ENCODE results near the gene STX10.

Gene STX10

GRCh38 chr19:13101590-13102415 is 48.4 kb downstream of the STX10 start:
- Mint-ChIP-seq H3K27ac (peak overlapping the region; percentile 54 to 81), H3K4me1 (ENCODE audit: low read depth in 2 of 2) (peaks cover 35 to 38% of the 10 kb centered on the region in 2 donors), H3K4me3 (peak overlapping the region; percentile 72 to 83)

GRCh38 chr19:13100841-13101589 is 49.2 kb downstream of the STX10 start:
- Mint-ChIP-seq H3K4me1 (ENCODE audit: low read depth in 2 of 2) (peaks cover 39 to 41% of the 10 kb centered on the region in 2 donors), H3K27me3 (peaks cover 11 to 23% of the 10 kb centered on the region in 2 donors), H3K36me3 (ENCODE audit: insufficient read depth) (peaks cover 42% of the 10 kb centered on the region), H3K9me3 (no peaks in the 10 kb centered on the region), H3K27ac (peak overlapping the region in 1 of 2 donors; percentile 81), H3K4me3 (peak overlapping the region; percentile 82 to 83)
- DNase-seq (no peak), ATAC-seq (replicated peaks) (no peak)

More at GRCh38 chr19:13101590-13102415, 48.4 kb downstream of the STX10 start:
- Mint-ChIP-seq H3K9me3 (no peaks in the 10 kb centered on the region), H3K36me3 (ENCODE audit: insufficient read depth) (peaks cover 42% of the 10 kb centered on the region), H3K27me3 (peaks cover 7 to 16% of the 10 kb centered on the region in 2 donors)
- DNase-seq (no peak), ATAC-seq (replicated peaks) (no peak)

- ATAC-seq (replicated peaks) (peak; percentile 60), DNase-seq (peak; percentile 71 to 77 (median 76))
- Mint-ChIP-seq H3K4me3 (peak overlapping the region; percentile 74 to 82), H3K36me3 (ENCODE audit: insufficient read depth) (peaks cover 42% of the 10 kb centered on the region), H3K27me3 (peaks cover 15 to 28% of the 10 kb centered on the region in 2 donors), H3K27ac (peak overlapping the region; percentile 95 to 97), H3K4me1 (ENCODE audit: low read depth in 2 of 2) (peaks cover 40 to 44% of the 10 kb centered on the region in 2 donors), H3K9me3 (no peaks in the 10 kb centered on the region)
Measured at GRCh38 chr19:13100031-13100588, 50.1 kb downstream of the STX10 start.

GRCh38 chr19:13099073-13099999 is 50.8 kb downstream of the STX10 start:
- DNase-seq, result peak; percentile 72 to 76 (median 75)
- Mint-ChIP-seq H3K27me3 (peaks cover 15 to 36% of the 10 kb centered on the region in 2 donors), H3K27ac (peak overlapping the region; percentile 95 to 97), H3K9me3 (no peaks in the 10 kb centered on the region), H3K4me3 (peak overlapping the region; percentile 74 to 82), H3K36me3 (ENCODE audit: insufficient read depth) (peaks cover 45% of the 10 kb centered on the region), H3K4me1 (ENCODE audit: low read depth in 2 of 2) (peaks cover 38% of the 10 kb centered on the region in 2 donors)
- peak; percentile 68 for ATAC-seq (replicated peaks)

- H3K9me3 Mint-ChIP-seq, result no peaks in the 10 kb centered on the region
- H3K36me3 Mint-ChIP-seq (ENCODE audit: insufficient read depth), result peaks cover 45% of the 10 kb centered on the region
- peak overlapping the region in 1 of 2 donors; percentile 51 for H3K27ac Mint-ChIP-seq
- H3K4me3 Mint-ChIP-seq, result peak overlapping the region; percentile 74 to 82
- ATAC-seq (replicated peaks) (no peak), DNase-seq (no peak)
- H3K4me1 Mint-ChIP-seq (ENCODE audit: low read depth in 2 of 2), result peaks cover 37 to 40% of the 10 kb centered on the region in 2 donors
- peaks cover 15 to 37% of the 10 kb centered on the region in 2 donors for H3K27me3 Mint-ChIP-seq
Measured at GRCh38 chr19:13098277-13099072, 51.7 kb downstream of the STX10 start.

- DNase-seq (no peak), ATAC-seq (replicated peaks) (no peak)
- Mint-ChIP-seq H3K4me1 (ENCODE audit: low read depth in 2 of 2) (peaks cover 37 to 40% of the 10 kb centered on the region in 2 donors), H3K9me3 (no peaks in the 10 kb centered on the region), H3K36me3 (ENCODE audit: insufficient read depth) (peaks cover 45% of the 10 kb centered on the region), H3K27me3 (peaks cover 15 to 37% of the 10 kb centered on the region in 2 donors), H3K27ac (peak overlapping the region in 1 of 2 donors; percentile 62), H3K4me3 (peak overlapping the region; percentile 74 to 82)
Measured at GRCh38 chr19:13097463-13098258, 52.5 kb downstream of the STX10 start.

GRCh38 chr19:13097033-13097462 is 53.1 kb downstream of the STX10 start:
- H3K27me3 Mint-ChIP-seq, result peaks cover 15 to 37% of the 10 kb centered on the region in 2 donors
- peak overlapping the region; percentile 55 to 57 for H3K4me3 Mint-ChIP-seq
- DNase-seq (no peak), ATAC-seq (replicated peaks) (no peak)
- peaks cover 43% of the 10 kb centered on the region for H3K36me3 Mint-ChIP-seq (ENCODE audit: insufficient read depth)
- no peaks in the 10 kb centered on the region for H3K9me3 Mint-ChIP-seq
- peaks cover 37 to 38% of the 10 kb centered on the region in 2 donors for H3K4me1 Mint-ChIP-seq (ENCODE audit: low read depth in 2 of 2)
- H3K27ac Mint-ChIP-seq, result peak overlapping the region in 1 of 2 donors; percentile 62

GRCh38 chr19:13095934-13096927 is 53.9 kb downstream of the STX10 start:
- Mint-ChIP-seq H3K36me3 (ENCODE audit: insufficient read depth) (peaks cover 36% of the 10 kb centered on the region), H3K4me3 (peak overlapping the region; percentile 55 to 68)

GRCh38 chr19:13095393-13095784 is 54.8 kb downstream of the STX10 start:
- peaks cover 32% of the 10 kb centered on the region for H3K36me3 Mint-ChIP-seq (ENCODE audit: insufficient read depth)
- DNase-seq (no peak), ATAC-seq (replicated peaks) (no peak)
- H3K9me3 Mint-ChIP-seq, result no peaks in the 10 kb centered on the region
- H3K4me3 Mint-ChIP-seq, result no peak overlapping the region
- H3K27me3 Mint-ChIP-seq, result peaks cover 15 to 37% of the 10 kb centered on the region in 2 donors
- no peak overlapping the region for H3K27ac Mint-ChIP-seq
- peaks cover 28 to 29% of the 10 kb centered on the region in 2 donors for H3K4me1 Mint-ChIP-seq (ENCODE audit: low read depth in 2 of 2)

More at GRCh38 chr19:13095934-13096927, 53.9 kb downstream of the STX10 start:
- no peak for ATAC-seq (replicated peaks)
- Mint-ChIP-seq H3K4me1 (ENCODE audit: low read depth in 2 of 2) (peaks cover 29 to 33% of the 10 kb centered on the region in 2 donors), H3K9me3 (no peaks in the 10 kb centered on the region), H3K27ac (peak overlapping the region in 1 of 2 donors; percentile 62), H3K27me3 (peaks cover 15 to 37% of the 10 kb centered on the region in 2 donors)
- no peak for DNase-seq

GRCh38 chr19:13094771-13095392 is 55.3 kb downstream of the STX10 start:
- peak overlapping the region in 1 of 2 donors; percentile 48 for H3K4me3 Mint-ChIP-seq
- no peaks in the 10 kb centered on the region for H3K9me3 Mint-ChIP-seq
- no peak overlapping the region for H3K27ac Mint-ChIP-seq
- H3K4me1 Mint-ChIP-seq (ENCODE audit: low read depth in 2 of 2), result peaks cover 22 to 24% of the 10 kb centered on the region in 2 donors
- ATAC-seq (replicated peaks) (no peak), DNase-seq (no peak)
- H3K27me3 Mint-ChIP-seq, result peaks cover 15 to 37% of the 10 kb centered on the region in 2 donors
- peaks cover 26% of the 10 kb centered on the region for H3K36me3 Mint-ChIP-seq (ENCODE audit: insufficient read depth)

Data from effector memory CD8-positive, alpha-beta T cell (primary cell).